Choroid plexus epithelial cell (primary cell): Measurements from ENCODE around the gene COQ10B.
A peak's percentile ranks its signal among the peaks of the same experiment; 100 is the strongest.
"Not testable (repeated sequence)": the region's sequence is repeated elsewhere in the genome, so short reads cannot be mapped to it uniquely, and the experiment has no call there.

Experiments used
- DNase-seq: peaks from one replicate; pipeline ENCODE4 v3.0.0-alpha.2; 2010; ENCODE audit warnings: low read depth
- H3K4me3 ChIP-seq: 2 replicates; pipeline ENCODE4 v1.5.1; 2011; ENCODE audit warnings: low read depth, mild to moderate bottlenecking, control low read depth, low read length, moderate library complexity
- TF ChIP-seq, protein P1 (sequence below): conservative IDR thresholded peaks from 2 replicates; pipeline ENCODE4 v1.5.1; 2011; ENCODE audit warnings: low read depth, mild to moderate bottlenecking, control low read depth, inconsistent platforms, low read length, moderate library complexity

Gene COQ10B

DNA sequence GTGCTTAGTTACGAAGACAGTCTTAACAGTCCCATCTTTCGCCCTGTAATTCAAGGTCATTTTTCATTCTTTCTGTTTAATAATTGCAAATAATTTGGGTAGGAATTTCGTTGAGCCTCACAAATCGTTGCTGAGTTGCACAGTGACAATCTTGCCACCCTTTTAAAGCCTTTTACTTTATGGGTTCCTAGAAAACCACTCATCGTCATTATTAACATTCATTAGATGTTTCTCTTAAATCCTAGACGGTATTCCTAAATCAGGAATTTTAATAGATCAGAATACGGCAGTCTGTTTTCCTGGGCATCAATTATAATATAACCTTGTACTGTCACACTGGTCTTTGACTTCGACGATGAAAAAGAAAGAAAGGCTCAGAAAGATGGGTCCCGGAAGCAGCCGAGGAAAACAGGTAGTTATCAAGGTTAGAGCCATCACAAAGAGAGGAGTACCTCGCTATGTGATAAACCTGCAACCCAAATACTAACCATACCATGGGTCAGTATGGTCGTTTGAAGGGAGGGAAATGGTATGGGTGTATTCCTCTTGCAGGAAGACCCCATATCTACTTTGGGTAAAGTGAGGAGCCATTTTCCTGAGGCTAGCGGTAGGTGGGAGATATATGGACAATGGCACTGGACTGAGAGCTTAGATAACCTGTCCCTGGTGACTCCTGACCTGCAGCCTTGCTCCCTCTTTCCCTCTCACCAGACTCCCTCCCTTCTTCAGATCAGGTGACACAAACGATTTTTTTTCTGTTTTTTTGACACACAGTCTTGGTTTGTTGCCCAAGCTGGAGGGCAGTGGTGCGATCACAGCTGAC lies 17.5 kb upstream of the COQ10B start:
- DNase-seq = no peak
- peak overlapping the region; percentile 99 for H3K4me3 ChIP-seq
- TF ChIP-seq, protein P1, sequence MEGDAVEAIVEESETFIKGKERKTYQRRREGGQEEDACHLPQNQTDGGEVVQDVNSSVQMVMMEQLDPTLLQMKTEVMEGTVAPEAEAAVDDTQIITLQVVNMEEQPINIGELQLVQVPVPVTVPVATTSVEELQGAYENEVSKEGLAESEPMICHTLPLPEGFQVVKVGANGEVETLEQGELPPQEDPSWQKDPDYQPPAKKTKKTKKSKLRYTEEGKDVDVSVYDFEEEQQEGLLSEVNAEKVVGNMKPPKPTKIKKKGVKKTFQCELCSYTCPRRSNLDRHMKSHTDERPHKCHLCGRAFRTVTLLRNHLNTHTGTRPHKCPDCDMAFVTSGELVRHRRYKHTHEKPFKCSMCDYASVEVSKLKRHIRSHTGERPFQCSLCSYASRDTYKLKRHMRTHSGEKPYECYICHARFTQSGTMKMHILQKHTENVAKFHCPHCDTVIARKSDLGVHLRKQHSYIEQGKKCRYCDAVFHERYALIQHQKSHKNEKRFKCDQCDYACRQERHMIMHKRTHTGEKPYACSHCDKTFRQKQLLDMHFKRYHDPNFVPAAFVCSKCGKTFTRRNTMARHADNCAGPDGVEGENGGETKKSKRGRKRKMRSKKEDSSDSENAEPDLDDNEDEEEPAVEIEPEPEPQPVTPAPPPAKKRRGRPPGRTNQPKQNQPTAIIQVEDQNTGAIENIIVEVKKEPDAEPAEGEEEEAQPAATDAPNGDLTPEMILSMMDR = no peak

DNA sequence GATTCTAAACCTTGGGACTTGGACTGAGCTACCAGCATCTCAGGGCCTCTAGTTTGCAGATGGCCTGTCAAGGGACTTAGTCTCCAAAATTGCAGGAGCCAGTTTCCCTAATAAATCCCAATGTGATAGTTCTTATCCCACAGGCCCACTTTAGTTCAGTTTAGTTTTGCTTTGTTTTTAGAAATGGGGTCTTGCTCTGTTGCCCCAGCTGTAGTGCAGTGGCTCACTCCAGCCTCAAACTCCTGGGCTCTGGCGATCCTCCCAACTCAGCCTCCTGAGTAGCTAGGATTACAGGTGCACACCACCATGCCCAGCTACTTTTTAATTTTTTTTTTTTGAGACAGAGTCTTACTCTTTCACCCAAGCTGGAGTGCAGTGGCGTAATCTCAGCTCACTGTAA lies 16.0 kb upstream of the COQ10B start:
- no peak overlapping the region for H3K4me3 ChIP-seq
- TF ChIP-seq, protein P1 = no peak
- no peak for DNase-seq

DNA sequence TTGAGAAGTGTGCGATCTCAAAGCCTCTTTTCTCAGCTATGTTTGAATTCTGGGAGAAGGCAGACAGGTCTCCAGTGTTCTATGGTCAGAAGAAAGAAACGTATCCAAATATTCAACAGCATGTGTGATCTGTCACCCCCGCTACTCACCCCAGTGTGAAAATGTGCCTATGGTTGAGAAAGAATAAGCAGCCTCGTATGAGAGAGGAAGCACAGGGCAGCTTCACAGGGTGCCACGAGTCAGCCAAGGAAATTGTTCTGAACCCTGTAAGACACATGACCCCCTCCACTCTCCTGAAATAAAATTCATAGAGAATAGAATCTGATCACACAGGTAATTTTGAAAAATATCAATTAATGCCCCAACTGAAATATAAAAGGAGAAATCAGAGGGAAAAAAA lies 10.5 kb upstream of the COQ10B start:
- TF ChIP-seq, protein P1 = no peak
- peak; percentile 64 for DNase-seq
- no peak overlapping the region for H3K4me3 ChIP-seq

DNA sequence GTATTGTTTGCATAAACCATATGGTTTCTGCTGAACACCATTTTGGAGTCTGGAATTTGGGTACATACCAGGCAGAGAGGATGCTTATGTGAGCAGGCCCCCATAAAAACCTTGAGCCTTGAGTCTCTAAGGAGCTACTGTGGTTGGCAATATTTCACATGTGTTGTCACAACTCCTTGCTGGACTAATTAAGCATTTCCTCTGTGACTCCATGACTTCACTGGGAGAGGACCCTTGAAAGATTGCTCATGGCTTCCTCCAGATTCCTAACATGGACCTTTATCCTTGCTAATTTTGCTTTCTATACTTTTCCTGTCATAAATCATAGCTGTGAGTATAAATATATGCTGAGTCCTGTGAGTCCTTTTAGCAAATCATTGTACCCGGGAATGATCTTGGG lies 7.6 kb upstream of the COQ10B start:
- no peak overlapping the region for H3K4me3 ChIP-seq
- no peak for DNase-seq

DNA sequence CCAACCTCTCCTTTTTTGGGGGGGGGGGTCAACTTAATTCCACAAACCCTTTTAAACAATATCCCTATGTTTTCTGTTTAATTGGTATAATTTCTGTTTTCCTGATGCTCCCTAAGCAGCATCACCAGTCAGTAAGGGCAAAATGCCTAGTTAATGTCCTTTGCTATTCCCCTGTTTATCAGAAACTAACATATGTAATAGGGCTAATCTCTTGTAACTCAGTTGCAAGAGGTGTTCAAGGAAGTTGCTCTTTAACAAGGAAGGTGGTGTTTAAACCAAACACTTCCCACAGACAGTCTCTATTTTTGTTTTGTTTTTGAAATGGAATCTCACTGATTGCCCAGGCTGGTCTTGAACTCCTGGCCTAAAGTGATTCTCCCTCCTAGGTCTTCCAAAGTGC lies 6.5 kb upstream of the COQ10B start:
- H3K4me3 ChIP-seq = no peak overlapping the region

More for the DNA sequence above, 7.6 kb upstream of the COQ10B start:
- TF ChIP-seq, protein P1 = no peak

DNA sequence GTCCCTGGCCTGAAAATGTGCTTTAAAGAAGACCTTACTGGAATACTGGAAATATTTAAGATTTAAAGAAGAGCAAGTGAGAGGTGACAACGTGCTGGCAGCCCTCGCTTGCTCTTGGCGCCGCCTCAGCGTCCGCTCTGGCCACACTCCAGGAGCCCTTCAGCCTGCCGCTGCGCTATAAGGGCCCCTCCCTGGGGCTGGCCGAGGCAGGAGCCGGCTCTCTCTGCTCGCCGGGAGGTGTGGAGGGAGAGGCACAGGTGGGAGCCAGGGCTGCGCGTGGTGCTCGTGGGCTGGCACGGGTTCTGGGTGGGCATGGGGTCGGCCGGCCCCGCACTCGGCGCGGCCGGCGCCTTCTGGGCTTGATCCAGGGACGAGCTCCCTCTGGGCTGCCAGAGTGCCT lies 2.9 kb upstream of the COQ10B start:
- TF ChIP-seq, protein P1 = no peak

More for the DNA sequence above, 6.5 kb upstream of the COQ10B start:
- TF ChIP-seq, protein P1 = no peak
- DNase-seq = no peak

DNA sequence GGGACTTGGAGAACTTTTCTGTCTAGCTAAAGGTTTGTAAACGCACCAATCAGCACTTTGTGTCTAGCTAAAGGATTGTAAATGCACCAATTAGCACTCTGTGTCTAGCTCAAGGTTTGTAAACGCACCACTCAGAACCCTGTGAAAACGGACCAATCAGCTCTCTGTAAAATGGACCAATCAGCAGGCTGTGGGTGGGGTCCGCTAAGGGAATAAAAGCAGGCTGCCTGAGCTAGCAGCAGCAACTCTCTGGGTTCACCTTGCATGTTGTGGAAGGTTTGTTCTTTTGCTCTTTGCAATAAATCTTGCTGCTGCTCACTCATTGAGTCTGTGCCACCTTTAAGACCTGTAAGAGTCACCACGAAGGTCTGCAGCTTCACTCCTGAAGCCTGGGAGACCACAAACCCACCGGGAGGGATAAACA lies 2.4 kb upstream of the COQ10B start:
- not testable (repeated sequence) for DNase-seq, H3K4me3 ChIP-seq

More for the DNA sequence above, 2.9 kb upstream of the COQ10B start:
- DNase-seq = no peak
- no peak overlapping the region for H3K4me3 ChIP-seq
